ENCODE results near the gene STIP1. TPM values are rescaled to one million over a fixed set of nuclear protein-coding genes. Genes with fewer than 3 reads are reported as not detected.

The STIP1 gene
- total and polyA plus RNA-seq, 9 of the 15 experiments (the other 6 are each of a cell fraction or from before 2014, with no cell fraction given), result 58.1 to 465 (median 346) TPM

DNA sequence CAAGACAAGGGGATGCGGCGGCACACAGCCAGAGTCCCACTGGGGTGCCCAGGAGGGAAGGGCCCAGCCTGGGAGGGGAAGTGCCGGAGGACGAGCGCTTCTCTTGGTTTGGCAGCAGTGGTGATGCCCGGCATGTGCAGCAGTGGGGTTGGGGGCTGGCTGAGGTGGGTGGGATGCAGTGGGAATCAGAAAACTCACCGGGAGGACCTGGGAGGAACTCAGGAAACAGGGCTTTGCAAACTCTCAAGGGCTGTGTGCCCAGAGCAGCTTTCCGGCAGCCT is 23.5 kb downstream of the STIP1 start:
- Histone ChIP-seq H3K9ac (ENCODE audit: insufficient read depth in 1 of 2, low read depth in 2 of 2, low read length in 2 of 2) (peak overlapping the region; percentile 99 to 100; a peak in 3 of 4 replicates), H3K9me1 (ENCODE audit: control insufficient read depth, insufficient read depth, low read length) (peaks cover 8% of the 10 kb centered on the region), H3K27me3 (ENCODE audit: control insufficient read depth in 2 of 2, insufficient read depth in 2 of 2, low read length in 2 of 2) (no peaks in the 10 kb centered on the region), H3K27ac (ENCODE audit: extremely low read depth, low read depth, low read length) (peak overlapping the region; percentile 100; the same call in 2 of the 3 replicates), H3K4me1 (replicated peaks in 1 of 2; ENCODE audit: control insufficient read depth in 2 of 2, insufficient read depth in 2 of 2, low read length in 2 of 2) (peaks cover 26 to 57% of the 10 kb centered on the region in 2 experiments), H4K20me1 (replicated peaks; ENCODE audit: control insufficient read depth, insufficient read depth, low read length) (no peaks in the 10 kb centered on the region), H3K79me2 (ENCODE audit: control insufficient read depth, insufficient read depth, low read length) (peaks cover 47% of the 10 kb centered on the region), H3K9me3 (replicated peaks; ENCODE audit: control insufficient read depth, insufficient read depth, low read depth, low read length) (no peaks in the 10 kb centered on the region), H2AFZ (ENCODE audit: low read depth, low read length) (no peak overlapping the region), H3K36me3 (ENCODE audit: control insufficient read depth, insufficient read depth, low read length) (peaks cover 86% of the 10 kb centered on the region; the same call in 2 of the 3 replicates), H3K4me3 (no peak overlapping the region), H3K4me2 (ENCODE audit: insufficient read depth, low read length) (no peak overlapping the region)
- CTCF ChIA-PET (ENCODE audit: low intra/inter-chr PET ratio), result no interaction called here
- no peak for DNase-seq (ENCODE audit: extremely low read depth in 1 of 4, low spot score in 3 of 4)
- BruUV-seq (replicated peaks), result no TSS peak
- FAIRE-seq, result no peak
- in situ Hi-C loops (cut with MboI) (no loop called here), intact Hi-C loops (cut with micrococcal nuclease) (loop anchor here (5.0 kb wide), 1 partner anchor 148 kb away; the partner anchor contains the start of gene RPS6KA4)
- POLR2A ChIA-PET, result interaction anchor here (4.6 to 7.8 kb wide), 3 partner anchors 9 to 24 kb away, joined by 29 to 77 read pairs (median 57); partner anchors contain the start of genes NUDT22, STIP1 and TRPT1
- ATAC-seq, result no peak
- 83% methylated on average over 1 of the region's 8 CpGs for WGBS (ENCODE audit: insufficient coverage, low coverage, missing lambda C conversion rate)
- TF ChIP-seq, protein P1, sequence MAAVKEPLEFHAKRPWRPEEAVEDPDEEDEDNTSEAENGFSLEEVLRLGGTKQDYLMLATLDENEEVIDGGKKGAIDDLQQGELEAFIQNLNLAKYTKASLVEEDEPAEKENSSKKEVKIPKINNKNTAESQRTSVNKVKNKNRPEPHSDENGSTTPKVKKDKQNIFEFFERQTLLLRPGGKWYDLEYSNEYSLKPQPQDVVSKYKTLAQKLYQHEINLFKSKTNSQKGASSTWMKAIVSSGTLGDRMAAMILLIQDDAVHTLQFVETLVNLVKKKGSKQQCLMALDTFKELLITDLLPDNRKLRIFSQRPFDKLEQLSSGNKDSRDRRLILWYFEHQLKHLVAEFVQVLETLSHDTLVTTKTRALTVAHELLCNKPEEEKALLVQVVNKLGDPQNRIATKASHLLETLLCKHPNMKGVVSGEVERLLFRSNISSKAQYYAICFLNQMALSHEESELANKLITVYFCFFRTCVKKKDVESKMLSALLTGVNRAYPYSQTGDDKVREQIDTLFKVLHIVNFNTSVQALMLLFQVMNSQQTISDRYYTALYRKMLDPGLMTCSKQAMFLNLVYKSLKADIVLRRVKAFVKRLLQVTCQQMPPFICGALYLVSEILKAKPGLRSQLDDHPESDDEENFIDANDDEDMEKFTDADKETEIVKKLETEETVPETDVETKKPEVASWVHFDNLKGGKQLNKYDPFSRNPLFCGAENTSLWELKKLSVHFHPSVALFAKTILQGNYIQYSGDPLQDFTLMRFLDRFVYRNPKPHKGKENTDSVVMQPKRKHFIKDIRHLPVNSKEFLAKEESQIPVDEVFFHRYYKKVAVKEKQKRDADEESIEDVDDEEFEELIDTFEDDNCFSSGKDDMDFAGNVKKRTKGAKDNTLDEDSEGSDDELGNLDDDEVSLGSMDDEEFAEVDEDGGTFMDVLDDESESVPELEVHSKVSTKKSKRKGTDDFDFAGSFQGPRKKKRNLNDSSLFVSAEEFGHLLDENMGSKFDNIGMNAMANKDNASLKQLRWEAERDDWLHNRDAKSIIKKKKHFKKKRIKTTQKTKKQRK (IDR thresholded peaks at IDR 0.05; ENCODE audit: borderline replicate concordance, low read depth, low read length), result no peak
- TF ChIP-seq CBX3 (IDR thresholded peaks at IDR 0.05; ENCODE audit: borderline replicate concordance in 1 of 2, low read length in 2 of 2) (no peak), FOXK1 (CRISPR knock-in tag; IDR thresholded peaks at IDR 0.05; ENCODE audit: borderline replicate concordance) (no peak), CAMTA2 (CRISPR knock-in tag; conservative IDR thresholded peaks at IDR 0.05) (no peak), TAF1 (IDR thresholded peaks at IDR 0.05; ENCODE audit: control insufficient read depth, extremely low read depth, insufficient read depth, low read length, severe bottlenecking) (no peak), XRCC5 (IDR thresholded peaks at IDR 0.05; ENCODE audit: low read depth, low read length) (no peak), FIP1L1 (IDR thresholded peaks at IDR 0.05; ENCODE audit: low read depth, low read length, poor library complexity, severe bottlenecking) (no peak), RFX7 (CRISPR knock-in tag; IDR thresholded peaks at IDR 0.05) (no peak), POLR3G (IDR thresholded peaks at IDR 0.05; ENCODE audit: extremely low read depth, insufficient read length, insufficient replicate concordance) (no peak), XRCC4 (IDR thresholded peaks at IDR 0.05; ENCODE audit: extremely low read depth, insufficient read depth, insufficient read length) (no peak), YBX1 (IDR thresholded peaks at IDR 0.05) (no peak), LEF1 (IDR thresholded peaks at IDR 0.05) (no peak), POLR2G (IDR thresholded peaks at IDR 0.05; ENCODE audit: low read depth, low read length) (peak; percentile 31; the same call in 1 of the 2 replicates), SLC30A9 (CRISPR knock-in tag; IDR thresholded peaks at IDR 0.05) (no peak)
- TF ChIP-seq, protein P2, sequence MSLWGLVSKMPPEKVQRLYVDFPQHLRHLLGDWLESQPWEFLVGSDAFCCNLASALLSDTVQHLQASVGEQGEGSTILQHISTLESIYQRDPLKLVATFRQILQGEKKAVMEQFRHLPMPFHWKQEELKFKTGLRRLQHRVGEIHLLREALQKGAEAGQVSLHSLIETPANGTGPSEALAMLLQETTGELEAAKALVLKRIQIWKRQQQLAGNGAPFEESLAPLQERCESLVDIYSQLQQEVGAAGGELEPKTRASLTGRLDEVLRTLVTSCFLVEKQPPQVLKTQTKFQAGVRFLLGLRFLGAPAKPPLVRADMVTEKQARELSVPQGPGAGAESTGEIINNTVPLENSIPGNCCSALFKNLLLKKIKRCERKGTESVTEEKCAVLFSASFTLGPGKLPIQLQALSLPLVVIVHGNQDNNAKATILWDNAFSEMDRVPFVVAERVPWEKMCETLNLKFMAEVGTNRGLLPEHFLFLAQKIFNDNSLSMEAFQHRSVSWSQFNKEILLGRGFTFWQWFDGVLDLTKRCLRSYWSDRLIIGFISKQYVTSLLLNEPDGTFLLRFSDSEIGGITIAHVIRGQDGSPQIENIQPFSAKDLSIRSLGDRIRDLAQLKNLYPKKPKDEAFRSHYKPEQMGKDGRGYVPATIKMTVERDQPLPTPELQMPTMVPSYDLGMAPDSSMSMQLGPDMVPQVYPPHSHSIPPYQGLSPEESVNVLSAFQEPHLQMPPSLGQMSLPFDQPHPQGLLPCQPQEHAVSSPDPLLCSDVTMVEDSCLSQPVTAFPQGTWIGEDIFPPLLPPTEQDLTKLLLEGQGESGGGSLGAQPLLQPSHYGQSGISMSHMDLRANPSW (CRISPR knock-in tag; IDR thresholded peaks at IDR 0.05), result no peak
- TF ChIP-seq, protein P3, sequence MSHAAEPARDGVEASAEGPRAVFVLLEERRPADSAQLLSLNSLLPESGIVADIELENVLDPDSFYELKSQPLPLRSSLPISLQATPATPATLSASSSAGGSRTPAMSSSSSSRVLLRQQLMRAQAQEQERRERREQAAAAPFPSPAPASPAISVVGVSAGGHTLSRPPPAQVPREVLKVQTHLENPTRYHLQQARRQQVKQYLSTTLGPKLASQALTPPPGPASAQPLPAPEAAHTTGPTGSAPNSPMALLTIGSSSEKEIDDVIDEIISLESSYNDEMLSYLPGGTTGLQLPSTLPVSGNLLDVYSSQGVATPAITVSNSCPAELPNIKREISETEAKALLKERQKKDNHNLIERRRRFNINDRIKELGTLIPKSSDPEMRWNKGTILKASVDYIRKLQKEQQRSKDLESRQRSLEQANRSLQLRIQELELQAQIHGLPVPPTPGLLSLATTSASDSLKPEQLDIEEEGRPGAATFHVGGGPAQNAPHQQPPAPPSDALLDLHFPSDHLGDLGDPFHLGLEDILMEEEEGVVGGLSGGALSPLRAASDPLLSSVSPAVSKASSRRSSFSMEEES (CRISPR knock-in tag; IDR thresholded peaks at IDR 0.05), result no peak
